Measurements from ENCODE around the gene CDC42BPB. TPM values are rescaled to one million over a fixed set of nuclear protein-coding genes. Genes with fewer than 3 reads are reported as not detected.

The CDC42BPB gene
- total and polyA plus RNA-seq, 2 experiments from 2014 or later = 13.0 to 106 TPM

- Histone ChIP-seq H3K9me2 (ENCODE audit: insufficient read depth) (no peaks in the 10 kb centered on the region), H3K36me3 (ENCODE audit: low read depth) (no peaks in the 10 kb centered on the region), H3K27me3 (replicated peaks; ENCODE audit: insufficient read depth) (no peaks in the 10 kb centered on the region), H3K9me3 (ENCODE audit: low read depth) (no peaks in the 10 kb centered on the region), H2AFZ (peak overlapping the region; percentile 73), H3K79me2 (ENCODE audit: insufficient read depth) (peaks cover 100% of the 10 kb centered on the region), H3F3A (ENCODE audit: insufficient read depth) (peaks cover 33% of the 10 kb centered on the region), H3K4me2 (ENCODE audit: unreplicated experiment) (peak overlapping the region; percentile 91), H3K4me1 (ENCODE audit: insufficient read depth) (peaks cover 47% of the 10 kb centered on the region), H4K20me1 (ENCODE audit: insufficient read depth) (no peaks in the 10 kb centered on the region; the same call in 1 of the 2 replicates), H3K27ac (peak overlapping the region; percentile 95), H3K9ac (peak overlapping the region; percentile 82), H3K4me3 (peak overlapping the region; percentile 64)
- WGBS, 2 experiments (ENCODE audit: low coverage in 1 of 2, low lambda C conversion rate in 2 of 2, missing lambda C conversion rate in 2 of 2) = 14 to 20% methylated on average over 15 of the region's 15 CpGs
- in situ Hi-C loops (cut with MboI) = no loop called here
- DNase-seq = peak; percentile 88
- TF ChIP-seq EZH2phosphoT487 (IDR thresholded peaks at IDR 0.05; ENCODE audit: insufficient read depth, low read depth) (no peak), EZH2 (IDR thresholded peaks at IDR 0.05; ENCODE audit: insufficient read depth, poor library complexity, severe bottlenecking) (no peak)
These were observed 33.4 kb downstream of the CDC42BPB start for GRCh38 chr14:103023881-103024473.

GRCh38 chr14:103022685-103023044, 34.7 kb downstream of the CDC42BPB start:
- 8% methylated on average over 2 of the region's 2 CpGs for WGBS, 2 experiments (ENCODE audit: low coverage in 1 of 2, low lambda C conversion rate in 2 of 2, missing lambda C conversion rate in 2 of 2)
- H2AFZ ChIP-seq = no peak overlapping the region
- in situ Hi-C loops (cut with MboI) = no loop called here
- 0 out of 2 replicates have a peak overlapping the region, but pooled peaks have one; percentile 39 for H3K4me3 ChIP-seq
- peak overlapping the region; percentile 67 for H3K9ac ChIP-seq
- H4K20me1 ChIP-seq (ENCODE audit: insufficient read depth) = no peaks in the 10 kb centered on the region; the same call in 1 of the 2 replicates
- no peaks in the 10 kb centered on the region for H3K9me3 ChIP-seq (ENCODE audit: low read depth)
- DNase-seq = peak; percentile 19
- H3K79me2 ChIP-seq (ENCODE audit: insufficient read depth) = peaks cover 100% of the 10 kb centered on the region
- H3K27me3 ChIP-seq (replicated peaks; ENCODE audit: insufficient read depth) = no peaks in the 10 kb centered on the region
- peak overlapping the region; percentile 46 for H3K4me2 ChIP-seq (ENCODE audit: unreplicated experiment)
- peaks cover 33% of the 10 kb centered on the region for H3F3A ChIP-seq (ENCODE audit: insufficient read depth)
- H3K36me3 ChIP-seq (ENCODE audit: low read depth) = no peaks in the 10 kb centered on the region
- TF ChIP-seq EZH2phosphoT487 (IDR thresholded peaks at IDR 0.05; ENCODE audit: insufficient read depth, low read depth) (no peak), EZH2 (IDR thresholded peaks at IDR 0.05; ENCODE audit: insufficient read depth, poor library complexity, severe bottlenecking) (no peak)
- H3K9me2 ChIP-seq (ENCODE audit: insufficient read depth) = no peaks in the 10 kb centered on the region
- H3K4me1 ChIP-seq (ENCODE audit: insufficient read depth) = peaks cover 47% of the 10 kb centered on the region
- peak overlapping the region; percentile 95 for H3K27ac ChIP-seq

- no peak overlapping the region for H2AFZ ChIP-seq
- peaks cover 100% of the 10 kb centered on the region for H3K79me2 ChIP-seq (ENCODE audit: insufficient read depth)
- H3F3A ChIP-seq (ENCODE audit: insufficient read depth) = peaks cover 30% of the 10 kb centered on the region
- DNase-seq = peak; percentile 69
- no peaks in the 10 kb centered on the region for H3K36me3 ChIP-seq (ENCODE audit: low read depth)
- no peaks in the 10 kb centered on the region; the same call in 1 of the 2 replicates for H4K20me1 ChIP-seq (ENCODE audit: insufficient read depth)
- peaks cover 47% of the 10 kb centered on the region for H3K4me1 ChIP-seq (ENCODE audit: insufficient read depth)
- no peaks in the 10 kb centered on the region for H3K27me3 ChIP-seq (replicated peaks; ENCODE audit: insufficient read depth)
- 20 to 21% methylated on average over 12 of the region's 12 CpGs for WGBS, 2 experiments (ENCODE audit: low coverage in 1 of 2, low lambda C conversion rate in 2 of 2, missing lambda C conversion rate in 2 of 2)
- TF ChIP-seq EZH2phosphoT487 (IDR thresholded peaks at IDR 0.05; ENCODE audit: insufficient read depth, low read depth) (no peak), EZH2 (IDR thresholded peaks at IDR 0.05; ENCODE audit: insufficient read depth, poor library complexity, severe bottlenecking) (no peak)
- H3K27ac ChIP-seq = peak overlapping the region; percentile 95
- H3K4me2 ChIP-seq (ENCODE audit: unreplicated experiment) = peak overlapping the region; percentile 46
- H3K9ac ChIP-seq = peak overlapping the region; percentile 67
- no peaks in the 10 kb centered on the region for H3K9me2 ChIP-seq (ENCODE audit: insufficient read depth)
- in situ Hi-C loops (cut with MboI) = no loop called here
- no peaks in the 10 kb centered on the region for H3K9me3 ChIP-seq (ENCODE audit: low read depth)
- H3K4me3 ChIP-seq = peak overlapping the region; percentile 39; the same call in 1 of the 2 replicates
These were observed 35.2 kb downstream of the CDC42BPB start for GRCh38 chr14:103022002-103022684.

GRCh38 chr14:103021684-103022001, 35.7 kb downstream of the CDC42BPB start:
- H2AFZ ChIP-seq = no peak overlapping the region
- in situ Hi-C loops (cut with MboI) = no loop called here
- H3K9me2 ChIP-seq (ENCODE audit: insufficient read depth) = no peaks in the 10 kb centered on the region
- H3K27me3 ChIP-seq (replicated peaks; ENCODE audit: insufficient read depth) = no peaks in the 10 kb centered on the region
- no peaks in the 10 kb centered on the region for H3K9me3 ChIP-seq (ENCODE audit: low read depth)
- TF ChIP-seq EZH2phosphoT487 (IDR thresholded peaks at IDR 0.05; ENCODE audit: insufficient read depth, low read depth) (no peak), EZH2 (IDR thresholded peaks at IDR 0.05; ENCODE audit: insufficient read depth, poor library complexity, severe bottlenecking) (no peak)
- 90 to 93% methylated on average over 10 to 11 of the region's 11 CpGs for WGBS, 2 experiments (ENCODE audit: low coverage in 1 of 2, low lambda C conversion rate in 2 of 2, missing lambda C conversion rate in 2 of 2)
- no peak overlapping the region for H3K4me3 ChIP-seq
- H3K9ac ChIP-seq = peak overlapping the region; percentile 67
- peaks cover 29% of the 10 kb centered on the region for H3F3A ChIP-seq (ENCODE audit: insufficient read depth)
- H3K79me2 ChIP-seq (ENCODE audit: insufficient read depth) = peaks cover 100% of the 10 kb centered on the region
- peak overlapping the region; percentile 95 for H3K27ac ChIP-seq
- DNase-seq = no peak
- no peaks in the 10 kb centered on the region for H3K36me3 ChIP-seq (ENCODE audit: low read depth)
- no peaks in the 10 kb centered on the region; the same call in 1 of the 2 replicates for H4K20me1 ChIP-seq (ENCODE audit: insufficient read depth)
- peak overlapping the region; percentile 46 for H3K4me2 ChIP-seq (ENCODE audit: unreplicated experiment)
- peaks cover 47% of the 10 kb centered on the region for H3K4me1 ChIP-seq (ENCODE audit: insufficient read depth)

All from GM23248 (cell line).